Osteoblast (primary cell): Measurements from ENCODE around the gene SRC. TPM values are rescaled to one million over a fixed set of nuclear protein-coding genes. Genes with fewer than 3 reads are reported as not detected.

Experiments
- DNase-seq: peaks from one replicate; pipeline ENCODE4 v3.0.0; 2011; ENCODE audit warnings: low spot score, mixed read lengths; ENCODE audit not compliant: insufficient read length; ENCODE audit errors: missing footprints
- H2AFZ ChIP-seq: 2 replicates; pipeline ENCODE4 v1.6.0; 2011; ENCODE audit warnings: mild to moderate bottlenecking, low read length
- H3K27ac ChIP-seq: 2 replicates; pipeline ENCODE4 v1.5.1; 2011; ENCODE audit warnings: mild to moderate bottlenecking, low read depth, low read length, moderate library complexity
- H3K27me3 ChIP-seq: 2 replicates; pipeline ENCODE4 v1.6.0; 2012; ENCODE audit warnings: mild to moderate bottlenecking, control low read depth, inconsistent platforms, low read length, moderate library complexity; ENCODE audit not compliant: insufficient read depth
- H3K36me3 ChIP-seq: 2 replicates; pipeline ENCODE4 v1.5.1; 2011; ENCODE audit warnings: mild to moderate bottlenecking, low read length, control low read depth, moderate library complexity; ENCODE audit not compliant: insufficient read depth
- H3K4me1 ChIP-seq: 2 replicates; pipeline ENCODE4 v1.5.1; 2011; ENCODE audit warnings: mild to moderate bottlenecking, low read length, control low read depth, moderate library complexity; ENCODE audit not compliant: insufficient read depth
- H3K4me2 ChIP-seq: 2 replicates; pipeline ENCODE4 v1.6.0; 2011; ENCODE audit warnings: mild to moderate bottlenecking, low read length; ENCODE audit not compliant: insufficient read depth
- H3K4me3 ChIP-seq: fragments of 200-600 bp; sonication (generic); 3 replicates; pipeline ENCODE4 v1.5.1; 2012; ENCODE audit warnings: mild to moderate bottlenecking, low read length, inconsistent platforms; ENCODE audit not compliant: insufficient read depth
- H3K79me2 ChIP-seq: 2 replicates; pipeline ENCODE4 v1.6.0; 2012; ENCODE audit warnings: mild to moderate bottlenecking, low read length, control low read depth, inconsistent platforms; ENCODE audit not compliant: insufficient read depth
- H3K9me3 ChIP-seq: 2 replicates; pipeline ENCODE4 v1.5.1; 2011; ENCODE audit warnings: low read depth, low read length, control low read depth
- H4K20me1 ChIP-seq: 2 replicates; pipeline ENCODE4 v1.6.0; 2012; ENCODE audit warnings: mild to moderate bottlenecking, low read length, control low read depth; ENCODE audit not compliant: insufficient read depth
- total RNA-seq: library from RNA; depleted of rRNA; stranded (reverse); fragments of >200 nt; gene quantifications from 2 replicates; pipeline ENCODE4 v1.2.3, GENCODE V29; 2012
- TF ChIP-seq, protein P1 (sequence below): IDR thresholded peaks from 2 replicates; pipeline ENCODE4 v1.5.1; 2011; ENCODE audit warnings: mild to moderate bottlenecking, low read depth, low read length, moderate library complexity; ENCODE audit errors: extremely low read depth

Gene SRC
- total RNA-seq, 1 donor = 22.4 TPM

DNA sequence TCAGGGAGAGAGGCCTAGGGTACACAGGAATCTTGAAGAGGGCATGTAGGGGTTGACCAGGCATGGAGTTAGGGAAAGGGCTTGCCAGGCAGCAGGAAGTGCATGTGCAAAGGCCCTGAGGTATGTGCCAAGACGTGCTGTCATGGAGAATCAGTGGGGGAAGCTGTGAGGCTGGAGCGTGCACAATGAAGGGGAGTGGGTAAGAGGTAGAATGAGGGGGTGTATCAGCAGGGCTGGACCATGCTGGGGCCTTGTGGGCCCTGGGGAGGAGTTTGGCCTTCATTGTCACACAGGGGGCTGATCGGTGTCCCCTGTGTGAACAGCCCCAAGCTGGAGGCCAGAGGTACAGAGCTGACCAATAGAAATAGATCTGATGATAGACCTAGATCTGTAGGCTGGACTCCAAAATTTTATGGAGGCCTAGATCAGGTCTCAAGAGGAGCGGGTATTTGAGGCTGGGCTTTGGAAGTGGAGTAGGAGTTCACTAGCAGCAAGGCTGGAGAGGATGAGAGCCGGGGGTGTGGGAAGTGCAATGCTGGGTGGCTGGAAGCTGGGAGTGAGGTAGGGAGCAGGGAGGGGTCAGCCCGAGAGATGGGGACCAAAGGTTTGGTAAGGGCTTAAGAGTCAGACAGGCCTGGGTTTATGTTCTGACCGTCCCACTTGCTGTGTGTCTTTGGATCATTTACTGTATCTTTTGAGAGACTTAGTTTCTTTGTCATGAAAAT, 3.0 kb downstream of the SRC start:
- peaks cover 17% of the 10 kb centered on the region for H3K4me1 ChIP-seq
- no peak overlapping the region for H3K4me3 ChIP-seq
- no peak overlapping the region for H3K27ac ChIP-seq
- no peaks in the 10 kb centered on the region for H3K9me3 ChIP-seq
- TF ChIP-seq, protein P1, sequence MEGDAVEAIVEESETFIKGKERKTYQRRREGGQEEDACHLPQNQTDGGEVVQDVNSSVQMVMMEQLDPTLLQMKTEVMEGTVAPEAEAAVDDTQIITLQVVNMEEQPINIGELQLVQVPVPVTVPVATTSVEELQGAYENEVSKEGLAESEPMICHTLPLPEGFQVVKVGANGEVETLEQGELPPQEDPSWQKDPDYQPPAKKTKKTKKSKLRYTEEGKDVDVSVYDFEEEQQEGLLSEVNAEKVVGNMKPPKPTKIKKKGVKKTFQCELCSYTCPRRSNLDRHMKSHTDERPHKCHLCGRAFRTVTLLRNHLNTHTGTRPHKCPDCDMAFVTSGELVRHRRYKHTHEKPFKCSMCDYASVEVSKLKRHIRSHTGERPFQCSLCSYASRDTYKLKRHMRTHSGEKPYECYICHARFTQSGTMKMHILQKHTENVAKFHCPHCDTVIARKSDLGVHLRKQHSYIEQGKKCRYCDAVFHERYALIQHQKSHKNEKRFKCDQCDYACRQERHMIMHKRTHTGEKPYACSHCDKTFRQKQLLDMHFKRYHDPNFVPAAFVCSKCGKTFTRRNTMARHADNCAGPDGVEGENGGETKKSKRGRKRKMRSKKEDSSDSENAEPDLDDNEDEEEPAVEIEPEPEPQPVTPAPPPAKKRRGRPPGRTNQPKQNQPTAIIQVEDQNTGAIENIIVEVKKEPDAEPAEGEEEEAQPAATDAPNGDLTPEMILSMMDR = no peak
- no peak overlapping the region for H3K4me2 ChIP-seq
- peaks cover 18% of the 10 kb centered on the region for H3K36me3 ChIP-seq
- peaks cover 68% of the 10 kb centered on the region for H4K20me1 ChIP-seq
- H2AFZ ChIP-seq = no peak overlapping the region
- no peak for DNase-seq
- no peaks in the 10 kb centered on the region for H3K27me3 ChIP-seq
- peaks cover 74% of the 10 kb centered on the region for H3K79me2 ChIP-seq

DNA sequence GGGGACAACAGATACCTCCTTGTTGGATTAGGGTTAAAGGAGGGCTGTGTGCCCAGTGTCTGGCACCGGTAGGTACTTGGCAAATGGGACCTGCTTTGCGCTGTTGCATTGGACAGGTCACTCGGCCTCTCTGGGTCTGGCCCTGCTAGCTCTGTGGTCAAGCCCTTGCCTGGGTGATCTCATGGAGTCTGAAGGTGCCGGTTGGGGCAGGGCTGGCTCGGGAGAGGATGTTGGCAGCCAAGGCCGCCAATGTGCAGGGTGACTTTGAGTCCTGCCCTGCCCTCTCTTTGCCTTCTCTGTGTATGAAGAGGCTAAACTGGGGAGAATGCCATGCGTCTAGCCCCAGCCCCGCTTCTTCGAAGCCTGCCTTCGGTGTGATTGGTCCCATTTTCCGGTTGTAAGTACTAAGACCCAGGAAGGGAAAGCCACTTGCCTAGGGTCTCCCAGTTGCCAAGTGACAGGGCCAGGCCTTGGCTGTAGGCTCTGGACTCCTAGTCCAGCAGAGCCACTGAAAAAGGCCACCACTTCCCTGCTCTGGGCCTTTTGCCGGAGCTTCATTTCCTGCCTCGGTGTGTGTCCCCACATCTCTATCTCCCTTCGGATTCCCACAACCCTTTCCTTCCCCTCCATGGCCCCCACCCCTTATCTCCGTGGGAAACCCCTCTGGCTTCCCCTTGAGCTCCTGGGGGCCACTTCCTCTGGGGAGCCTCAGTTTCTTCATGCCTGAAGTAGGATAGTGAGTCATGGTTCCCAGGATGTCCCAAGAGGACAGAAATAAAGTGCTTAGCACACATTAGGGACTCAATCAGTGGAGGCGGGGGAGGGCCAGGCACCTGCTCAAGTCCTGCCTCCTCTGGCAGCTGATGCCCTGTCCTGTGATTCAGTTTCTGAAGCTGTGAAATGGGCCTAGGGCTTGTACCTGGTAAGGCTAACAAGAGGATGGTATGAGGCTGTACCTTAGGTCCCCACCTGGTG, 3.9 kb downstream of the SRC start:
- peaks cover 83% of the 10 kb centered on the region for H3K79me2 ChIP-seq
- no peak overlapping the region for H3K4me2 ChIP-seq
- peak; percentile 95 for DNase-seq
- H3K27ac ChIP-seq = no peak overlapping the region
- no peak overlapping the region for H2AFZ ChIP-seq
- H3K4me1 ChIP-seq = peaks cover 17% of the 10 kb centered on the region
- H3K4me3 ChIP-seq = no peak overlapping the region
- H3K27me3 ChIP-seq = no peaks in the 10 kb centered on the region
- TF ChIP-seq, protein P1 = no peak
- H3K9me3 ChIP-seq = no peaks in the 10 kb centered on the region
- H4K20me1 ChIP-seq = peaks cover 72% of the 10 kb centered on the region
- H3K36me3 ChIP-seq = peaks cover 21% of the 10 kb centered on the region

DNA sequence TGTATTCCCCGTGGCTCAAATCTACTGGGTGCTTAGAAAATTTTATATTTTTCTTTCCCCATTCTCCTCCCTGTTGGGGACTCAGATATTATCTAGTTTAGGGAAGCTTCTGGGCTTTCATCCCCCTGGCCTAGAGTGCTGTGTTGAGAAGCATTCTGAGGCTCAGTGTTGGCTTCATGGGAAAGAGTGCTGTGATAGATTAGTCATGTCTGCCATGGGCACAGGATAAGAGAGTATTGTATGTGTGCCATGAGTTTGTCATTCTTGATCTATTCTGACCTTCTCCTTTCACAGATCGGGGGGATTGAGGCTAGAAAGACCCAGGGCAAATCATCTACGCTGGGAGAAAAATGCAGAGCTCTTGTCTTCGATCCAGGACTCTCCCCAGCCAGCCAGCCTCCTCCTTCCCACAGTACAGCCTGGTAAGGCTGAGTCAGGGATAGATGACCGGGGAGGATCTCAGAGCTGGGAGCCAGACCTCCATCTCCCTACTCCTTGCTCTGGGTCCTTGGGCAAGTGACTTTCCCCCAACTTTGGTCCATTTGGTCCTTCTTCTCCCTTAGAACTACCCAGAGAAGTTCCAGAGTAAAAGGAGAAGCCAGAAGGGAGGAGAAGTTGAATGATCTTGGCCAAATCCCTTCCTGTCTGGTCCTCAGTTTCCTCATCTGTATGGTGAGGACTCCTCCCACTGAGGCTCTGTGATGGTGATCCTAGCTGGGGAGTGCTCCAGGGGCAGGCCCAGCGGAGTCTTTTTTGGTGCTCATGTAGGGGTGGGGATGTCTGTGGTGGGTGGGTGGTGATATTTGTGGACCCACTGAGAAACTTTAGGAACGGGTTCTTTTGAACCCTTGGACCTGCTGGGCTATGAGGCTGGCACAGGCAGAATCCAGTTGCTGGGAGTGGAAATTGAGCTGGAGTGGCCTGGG, 5.0 kb downstream of the SRC start:
- peaks cover 19% of the 10 kb centered on the region for H3K4me1 ChIP-seq
- H3K4me3 ChIP-seq = no peak overlapping the region
- no peak for DNase-seq
- H3K36me3 ChIP-seq = peaks cover 21% of the 10 kb centered on the region
- H3K27me3 ChIP-seq = no peaks in the 10 kb centered on the region
- no peak overlapping the region for H3K4me2 ChIP-seq
- H3K9me3 ChIP-seq = no peaks in the 10 kb centered on the region
- no peak overlapping the region for H2AFZ ChIP-seq
- TF ChIP-seq, protein P1 = no peak
- peaks cover 80% of the 10 kb centered on the region for H4K20me1 ChIP-seq
- H3K27ac ChIP-seq = no peak overlapping the region
- H3K79me2 ChIP-seq = peaks cover 94% of the 10 kb centered on the region
